Neural cell (in vitro differentiated cells): ENCODE measurements around the gene NBEA. TPM values are rescaled to one million over a fixed set of nuclear protein-coding genes. Genes with fewer than 3 reads are reported as not detected.

Experiments used
- H2AFZ ChIP-seq: fragments of 200-600, 300-800 bp; sonication (generic), shearing (Covaris generic); 2 replicates; pipeline ENCODE4 v1.6.0; 2014; ENCODE audit warnings: low read depth, mild to moderate bottlenecking, antibody characterized with exemption, low read length, moderate library complexity
- H3F3A ChIP-seq: fragments of 200-600 bp; shearing (Covaris generic); 2 replicates; pipeline ENCODE4 v1.6.1; 2016; ENCODE audit warnings: mild to moderate bottlenecking, moderate library complexity, mixed read lengths, antibody characterized with exemption, low read length; ENCODE audit not compliant: insufficient read depth, poor library complexity, severe bottlenecking
- H3K27ac ChIP-seq: fragments of 200-600, 300-800 bp; sonication (generic), shearing (Covaris generic); 2 replicates; pipeline ENCODE4 v1.5.1; 2014; ENCODE audit warnings: mild to moderate bottlenecking, low read length, moderate library complexity
- H3K27me3 ChIP-seq: fragments of 300-800, 200-600 bp; sonication (generic), shearing (Covaris generic); 2 replicates; pipeline ENCODE4 v1.6.0; 2014; ENCODE audit warnings: mild to moderate bottlenecking, low read depth, low read length, moderate library complexity; ENCODE audit not compliant: insufficient read depth
- H3K36me3 ChIP-seq: fragments of 300-800, 200-600 bp; sonication (generic), shearing (Covaris generic); 2 replicates; pipeline ENCODE4 v1.5.1; 2014; ENCODE audit warnings: mild to moderate bottlenecking, antibody characterized with exemption, low read length, moderate library complexity; ENCODE audit not compliant: insufficient read depth
- H3K4me2 ChIP-seq: fragments of 300-800, 200-600 bp; sonication (generic), shearing (Covaris generic); 2 replicates; pipeline ENCODE4 v1.6.0; 2014; ENCODE audit warnings: mild to moderate bottlenecking, low read length
- H3K4me3 ChIP-seq: fragments of 300-800, 200-600 bp; sonication (generic), shearing (Covaris generic); 2 replicates; pipeline ENCODE4 v1.5.1; 2014; ENCODE audit warnings: mild to moderate bottlenecking, low read length, moderate library complexity
- H3K79me2 ChIP-seq: fragments of 200-600 bp; shearing (Covaris generic); replicated peaks from 2 replicates; pipeline ENCODE4 v1.6.0; 2014; ENCODE audit warnings: mild to moderate bottlenecking, low read length, moderate library complexity; ENCODE audit not compliant: insufficient read depth
- H3K9ac ChIP-seq: fragments of 300-800, 200-600 bp; sonication (generic), shearing (Covaris generic); 2 replicates; pipeline ENCODE4 v1.6.1; 2016; ENCODE audit warnings: mild to moderate bottlenecking, low read length, mixed read lengths
- H3K9me2 ChIP-seq: fragments of 200-600 bp; shearing (Covaris generic); 2 replicates; pipeline ENCODE4 v1.6.1; 2016; ENCODE audit warnings: mild to moderate bottlenecking, low read length, mixed read lengths; ENCODE audit not compliant: insufficient read depth
- H3K9me3 ChIP-seq: fragments of 200-600, 300-800 bp; sonication (generic), shearing (Covaris generic); 2 replicates; pipeline ENCODE4 v1.6.1; 2016; ENCODE audit warnings: mild to moderate bottlenecking, mixed run types, low read length, moderate library complexity, mixed read lengths
- H4K20me1 ChIP-seq: fragments of 200-600 bp; shearing (Covaris generic); 2 replicates; pipeline ENCODE4 v1.6.1; 2016; ENCODE audit warnings: mild to moderate bottlenecking, mixed run types; ENCODE audit not compliant: insufficient read depth
- EP300 ChIP-seq: fragments of 450-650 bp; conservative IDR thresholded peaks from 2 replicates; pipeline ENCODE4 v1.6.1; 2014; ENCODE audit warnings: antibody characterized with exemption, mild to moderate bottlenecking, moderate library complexity; ENCODE audit not compliant: poor library complexity, severe bottlenecking
- EZH2 ChIP-seq: fragments of 200-600, 300-800 bp; shearing (Covaris generic), sonication (generic); IDR thresholded peaks from 2 replicates; pipeline ENCODE4 v1.6.1; 2014; ENCODE audit warnings: antibody characterized with exemption, low read length, borderline replicate concordance, mild to moderate bottlenecking; ENCODE audit not compliant: insufficient read depth, poor library complexity, severe bottlenecking
- MXI1 ChIP-seq: fragments of 450-650 bp; conservative IDR thresholded peaks from 2 replicates; pipeline ENCODE4 v1.6.1; 2014; ENCODE audit warnings: antibody characterized with exemption, mild to moderate bottlenecking; ENCODE audit not compliant: poor library complexity, severe bottlenecking
- POLR2AphosphoS5 ChIP-seq: IDR thresholded peaks from 2 replicates; pipeline ENCODE4 v1.6.1; 2012
- RAD21 ChIP-seq: fragments of 450-650 bp; conservative IDR thresholded peaks from 2 replicates; pipeline ENCODE4 v1.6.1; 2014; ENCODE audit warnings: antibody characterized with exemption, mild to moderate bottlenecking, moderate library complexity
- SMC3 ChIP-seq: fragments of 450-650 bp; conservative IDR thresholded peaks from 2 replicates; pipeline ENCODE4 v1.6.1; 2014; ENCODE audit warnings: antibody characterized with exemption, mild to moderate bottlenecking, moderate library complexity; ENCODE audit not compliant: poor library complexity
- TAF1 ChIP-seq: IDR thresholded peaks from 2 replicates; pipeline ENCODE4 v1.6.1; 2012; ENCODE audit warnings: low read depth
- polyA plus RNA-seq: library from polyadenylated mRNA; depleted of rRNA; stranded (reverse); fragments of >200 nt; gene quantifications from 2 replicates; pipeline ENCODE4 v1.2.3, GENCODE V29; 2014
- TF ChIP-seq, protein P1 (sequence below): IDR thresholded peaks from 2 replicates; pipeline ENCODE4 v1.6.1; 2012; ENCODE audit warnings: borderline replicate concordance
- TF ChIP-seq, protein P2 (sequence below): fragments of 450-650 bp; IDR thresholded peaks from 2 replicates; pipeline ENCODE4 v1.5.1; 2014; ENCODE audit warnings: antibody characterized with exemption, mild to moderate bottlenecking, moderate library complexity; ENCODE audit not compliant: poor library complexity, severe bottlenecking

Gene NBEA
- polyA plus RNA-seq, 1 donor from 2014 or later: 55.8 TPM

DNA sequence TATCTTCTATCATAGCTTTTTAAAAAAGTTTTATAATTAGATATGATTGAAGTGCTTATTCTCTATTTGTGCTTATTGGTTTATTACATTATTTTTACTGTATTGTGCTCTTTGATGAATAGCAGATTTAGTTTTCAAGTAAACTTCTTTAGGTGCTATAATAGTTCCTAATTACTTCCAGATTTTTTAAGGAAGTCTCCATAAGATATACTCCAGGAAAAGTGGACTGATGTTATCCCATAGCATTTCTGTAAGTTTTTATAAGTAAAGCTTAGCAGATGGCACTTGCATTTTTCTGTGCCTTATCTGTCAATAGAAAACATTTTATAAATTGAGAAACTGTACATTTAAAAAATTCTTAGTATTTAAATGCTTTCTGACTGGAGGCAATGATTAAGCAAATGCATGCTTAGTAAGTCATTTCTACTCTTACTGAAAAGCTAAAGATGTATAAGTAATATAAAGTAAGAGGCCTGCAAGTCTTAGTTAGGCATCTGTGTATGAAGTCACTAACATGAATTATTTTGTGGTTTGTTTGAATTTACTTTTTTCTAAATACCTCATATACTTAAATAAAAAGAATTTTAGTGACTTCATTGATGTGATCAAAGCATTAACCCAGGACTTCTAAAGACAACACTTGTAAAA lies 351.6 kb downstream of the NBEA start:
- no peaks in the 10 kb centered on the region for H3K79me2 ChIP-seq
- H3K27me3 ChIP-seq: no peaks in the 10 kb centered on the region
- no peaks in the 10 kb centered on the region for H3K36me3 ChIP-seq
- no peak overlapping the region for H2AFZ ChIP-seq
- no peaks in the 10 kb centered on the region for H3K9me2 ChIP-seq
- TF ChIP-seq, protein P1, sequence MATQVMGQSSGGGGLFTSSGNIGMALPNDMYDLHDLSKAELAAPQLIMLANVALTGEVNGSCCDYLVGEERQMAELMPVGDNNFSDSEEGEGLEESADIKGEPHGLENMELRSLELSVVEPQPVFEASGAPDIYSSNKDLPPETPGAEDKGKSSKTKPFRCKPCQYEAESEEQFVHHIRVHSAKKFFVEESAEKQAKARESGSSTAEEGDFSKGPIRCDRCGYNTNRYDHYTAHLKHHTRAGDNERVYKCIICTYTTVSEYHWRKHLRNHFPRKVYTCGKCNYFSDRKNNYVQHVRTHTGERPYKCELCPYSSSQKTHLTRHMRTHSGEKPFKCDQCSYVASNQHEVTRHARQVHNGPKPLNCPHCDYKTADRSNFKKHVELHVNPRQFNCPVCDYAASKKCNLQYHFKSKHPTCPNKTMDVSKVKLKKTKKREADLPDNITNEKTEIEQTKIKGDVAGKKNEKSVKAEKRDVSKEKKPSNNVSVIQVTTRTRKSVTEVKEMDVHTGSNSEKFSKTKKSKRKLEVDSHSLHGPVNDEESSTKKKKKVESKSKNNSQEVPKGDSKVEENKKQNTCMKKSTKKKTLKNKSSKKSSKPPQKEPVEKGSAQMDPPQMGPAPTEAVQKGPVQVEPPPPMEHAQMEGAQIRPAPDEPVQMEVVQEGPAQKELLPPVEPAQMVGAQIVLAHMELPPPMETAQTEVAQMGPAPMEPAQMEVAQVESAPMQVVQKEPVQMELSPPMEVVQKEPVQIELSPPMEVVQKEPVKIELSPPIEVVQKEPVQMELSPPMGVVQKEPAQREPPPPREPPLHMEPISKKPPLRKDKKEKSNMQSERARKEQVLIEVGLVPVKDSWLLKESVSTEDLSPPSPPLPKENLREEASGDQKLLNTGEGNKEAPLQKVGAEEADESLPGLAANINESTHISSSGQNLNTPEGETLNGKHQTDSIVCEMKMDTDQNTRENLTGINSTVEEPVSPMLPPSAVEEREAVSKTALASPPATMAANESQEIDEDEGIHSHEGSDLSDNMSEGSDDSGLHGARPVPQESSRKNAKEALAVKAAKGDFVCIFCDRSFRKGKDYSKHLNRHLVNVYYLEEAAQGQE: no peak
- TF ChIP-seq MXI1 (no peak), EZH2 (no peak), RAD21 (no peak), TAF1 (no peak), EP300 (no peak), SMC3 (no peak), POLR2AphosphoS5 (no peak)
- TF ChIP-seq, protein P2, sequence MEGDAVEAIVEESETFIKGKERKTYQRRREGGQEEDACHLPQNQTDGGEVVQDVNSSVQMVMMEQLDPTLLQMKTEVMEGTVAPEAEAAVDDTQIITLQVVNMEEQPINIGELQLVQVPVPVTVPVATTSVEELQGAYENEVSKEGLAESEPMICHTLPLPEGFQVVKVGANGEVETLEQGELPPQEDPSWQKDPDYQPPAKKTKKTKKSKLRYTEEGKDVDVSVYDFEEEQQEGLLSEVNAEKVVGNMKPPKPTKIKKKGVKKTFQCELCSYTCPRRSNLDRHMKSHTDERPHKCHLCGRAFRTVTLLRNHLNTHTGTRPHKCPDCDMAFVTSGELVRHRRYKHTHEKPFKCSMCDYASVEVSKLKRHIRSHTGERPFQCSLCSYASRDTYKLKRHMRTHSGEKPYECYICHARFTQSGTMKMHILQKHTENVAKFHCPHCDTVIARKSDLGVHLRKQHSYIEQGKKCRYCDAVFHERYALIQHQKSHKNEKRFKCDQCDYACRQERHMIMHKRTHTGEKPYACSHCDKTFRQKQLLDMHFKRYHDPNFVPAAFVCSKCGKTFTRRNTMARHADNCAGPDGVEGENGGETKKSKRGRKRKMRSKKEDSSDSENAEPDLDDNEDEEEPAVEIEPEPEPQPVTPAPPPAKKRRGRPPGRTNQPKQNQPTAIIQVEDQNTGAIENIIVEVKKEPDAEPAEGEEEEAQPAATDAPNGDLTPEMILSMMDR: no peak
- no peaks in the 10 kb centered on the region for H3K9me3 ChIP-seq
- H3K4me3 ChIP-seq: no peak overlapping the region
- H3K4me2 ChIP-seq: no peak overlapping the region
- H3K27ac ChIP-seq: no peak overlapping the region
- H4K20me1 ChIP-seq: no peaks in the 10 kb centered on the region
- H3F3A ChIP-seq: no peaks in the 10 kb centered on the region
- H3K9ac ChIP-seq: no peak overlapping the region

GRCh38 chr13:35309706-35310105 lies 367.6 kb downstream of the NBEA start:
- H3K36me3 ChIP-seq: no peaks in the 10 kb centered on the region
- no peaks in the 10 kb centered on the region for H3K27me3 ChIP-seq
- H3K4me2 ChIP-seq: no peak overlapping the region
- H3K9ac ChIP-seq: no peak overlapping the region
- no peaks in the 10 kb centered on the region for H3K9me2 ChIP-seq
- H4K20me1 ChIP-seq: no peaks in the 10 kb centered on the region
- no peaks in the 10 kb centered on the region for H3F3A ChIP-seq
- no peak overlapping the region for H3K27ac ChIP-seq
- no peaks in the 10 kb centered on the region for H3K79me2 ChIP-seq
- no peak overlapping the region for H3K4me3 ChIP-seq
- no peak overlapping the region for H2AFZ ChIP-seq
- no peak for TF ChIP-seq MXI1
- TF ChIP-seq POLR2AphosphoS5: no peak
- TF ChIP-seq, protein P1: no peak
- TF ChIP-seq SMC3: no peak
- TF ChIP-seq, protein P2: no peak
- TF ChIP-seq EP300: no peak
- no peak for TF ChIP-seq EZH2
- TF ChIP-seq TAF1: no peak
- no peaks in the 10 kb centered on the region for H3K9me3 ChIP-seq
